A673 (cell line): ENCODE measurements around the gene SUPT3H. TPM values are rescaled to one million over a fixed set of nuclear protein-coding genes. Genes with fewer than 3 reads are reported as not detected.

Experiments
- BruUV-seq: library from RNA; stranded (reverse); fragments of 400-500 nt; replicated peaks from 2 replicates; lab custom pipeline; 2021; lab: Mats Ljungman, UMichigan
- CTCF ChIA-PET: fragments of 300-600 bp; sonication (Branson Sonifier 250); formaldehyde crosslinking; loops from one replicate; lab custom pipeline; 2022; ENCODE audit warnings: antibody characterized with exemption; lab: Charles Lee
- POLR2A ChIA-PET: fragments of 300-600 bp; sonication (Branson Sonifier 250); formaldehyde crosslinking; loops from one replicate; lab custom pipeline; 2022; ENCODE audit warnings: antibody characterized with exemption; ENCODE audit not compliant: low non-redundant PET; lab: Charles Lee
- DNase-seq: peaks from one replicate; pipeline ENCODE4 v3.0.0-alpha.2; 2015; ENCODE audit warnings: low spot score
- H3K27ac ChIP-seq: fragments of 200-600 bp; sonication (generic); 2 replicates; pipeline ENCODE4 v1.5.1; 2016; ENCODE audit warnings: mixed run types, low read depth, mild to moderate bottlenecking, mixed read lengths, antibody characterized with exemption, low read length; ENCODE audit not compliant: poor library complexity, severe bottlenecking
- H3K27me3 ChIP-seq: fragments of 200-600 bp; sonication (generic); replicated peaks from 2 replicates; pipeline ENCODE4 v1.6.1; 2017; ENCODE audit warnings: mixed run types, low read depth, mild to moderate bottlenecking, mixed read lengths, antibody characterized with exemption, low read length; ENCODE audit not compliant: insufficient read depth, poor library complexity
- H3K36me3 ChIP-seq: fragments of 200-600 bp; sonication (generic); 2 replicates; pipeline ENCODE4 v1.6.1; 2016; ENCODE audit warnings: mixed run types, mild to moderate bottlenecking, mixed read lengths, antibody characterized with exemption, low read length; ENCODE audit not compliant: insufficient read depth, poor library complexity, severe bottlenecking
- H3K4me1 ChIP-seq: fragments of 200-600 bp; sonication (generic); 2 replicates; pipeline ENCODE4 v1.6.1; 2017; ENCODE audit warnings: mixed run types, mild to moderate bottlenecking, mixed read lengths, antibody characterized with exemption, low read length; ENCODE audit not compliant: insufficient read depth, poor library complexity, severe bottlenecking
- H3K4me3 ChIP-seq: fragments of 200-600 bp; sonication (generic); 2 replicates; pipeline ENCODE4 v1.5.1; 2016; ENCODE audit warnings: low read depth, mixed run types, mild to moderate bottlenecking, mixed read lengths, low read length; ENCODE audit not compliant: poor library complexity, severe bottlenecking
- H3K9me3 ChIP-seq: fragments of 200-600 bp; sonication (generic); 2 replicates; pipeline ENCODE4 v1.6.1; 2016; ENCODE audit warnings: mixed run types, low read depth, mild to moderate bottlenecking, mixed read lengths, antibody characterized with exemption, low read length; ENCODE audit not compliant: poor library complexity, severe bottlenecking
- CTCF ChIP-seq: fragments of 300-800, 200-600 bp; sonication (generic); conservative IDR thresholded peaks from 2 replicates; pipeline ENCODE4 v1.5.1; 2017; ENCODE audit warnings: low read depth, mild to moderate bottlenecking, antibody characterized with exemption, low read length, moderate library complexity, mixed read lengths
- EZH2 ChIP-seq: fragments of 200-600 bp; sonication (generic); IDR thresholded peaks from 2 replicates; pipeline ENCODE4 v1.6.1; 2017; ENCODE audit warnings: borderline replicate concordance, low read depth, mild to moderate bottlenecking, mixed read lengths, antibody characterized with exemption, low read length; ENCODE audit not compliant: poor library complexity, severe bottlenecking
- intact Hi-C: fragments of 100-400 bp; cut with micrococcal nuclease; formaldehyde crosslinking; loops from one replicate; pipeline ENCODE4 v1.10.0; 2022; ENCODE audit not compliant: unreplicated experiment
- total RNA-seq: library from RNA; stranded (reverse); gene quantifications from 2 replicates; pipeline ENCODE4 v1.2.3, GENCODE V29; 2021

The SUPT3H gene
- total RNA-seq, 1 experiment from 2014 or later = 10.8 TPM

- ChIA-PET POLR2A (no interaction called here), CTCF (no interaction called here)
- DNase-seq = no peak
- H3K4me1 ChIP-seq = no peaks in the 10 kb centered on the region
- no TSS peak for BruUV-seq
- no peak overlapping the region for H3K4me3 ChIP-seq
- no peaks in the 10 kb centered on the region for H3K36me3 ChIP-seq
- no peaks in the 10 kb centered on the region for H3K27me3 ChIP-seq
- TF ChIP-seq EZH2 (no peak), CTCF (no peak)
- no peaks in the 10 kb centered on the region for H3K9me3 ChIP-seq
- H3K27ac ChIP-seq = no peak overlapping the region
- intact Hi-C loops = no loop called here
Measured at GRCh38 chr6:45175272-45175671, 202.5 kb downstream of the SUPT3H start.

- Histone ChIP-seq H3K27me3 (no peaks in the 10 kb centered on the region), H3K4me3 (no peak overlapping the region), H3K4me1 (no peaks in the 10 kb centered on the region), H3K9me3 (no peaks in the 10 kb centered on the region), H3K36me3 (no peaks in the 10 kb centered on the region), H3K27ac (no peak overlapping the region)
- ChIA-PET POLR2A (no interaction called here), CTCF (no interaction called here)
- DNase-seq = no peak
- intact Hi-C loops = no loop called here
- BruUV-seq = no TSS peak
- TF ChIP-seq CTCF = no peak
- TF ChIP-seq EZH2 = no peak
Measured at GRCh38 chr6:45174045-45174444, 203.7 kb downstream of the SUPT3H start.

GRCh38 chr6:45171380-45171779 lies 206.4 kb downstream of the SUPT3H start:
- intact Hi-C loops = no loop called here
- no peak for DNase-seq
- BruUV-seq = no TSS peak
- Histone ChIP-seq H3K27ac (no peak overlapping the region), H3K4me1 (no peaks in the 10 kb centered on the region), H3K36me3 (no peaks in the 10 kb centered on the region), H3K4me3 (no peak overlapping the region), H3K27me3 (no peaks in the 10 kb centered on the region), H3K9me3 (no peaks in the 10 kb centered on the region)
- ChIA-PET CTCF (no interaction called here), POLR2A (no interaction called here)
- TF ChIP-seq EZH2 (no peak), CTCF (no peak)
